ENCODE measurements around the gene ZNF260.

The ZNF260 gene

GRCh38 chr19:36489118-36489919 lies 38.8 kb downstream of the ZNF260 start, which contains the start of gene ZNF566:
ZNF566 (minus strand) TSS chr19:36489561; CDS start chr19:36476557, 13,004 bp downstream.
- peak; percentile 98 for DNase-seq

DNA sequence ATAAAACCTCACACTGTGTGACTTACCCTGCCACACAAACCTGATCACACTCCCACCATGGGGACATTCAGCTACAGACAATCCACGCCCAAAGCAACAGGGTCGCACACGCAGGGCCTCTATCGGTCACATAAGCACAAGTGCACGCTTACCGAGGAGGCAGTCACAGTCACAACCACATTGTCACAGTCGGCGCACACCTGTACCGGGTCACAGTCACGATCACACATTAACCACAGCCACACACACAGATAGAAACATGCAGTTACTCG lies 39.3 kb downstream of the ZNF260 start:
- DNase-seq = peak; percentile 67

DNA sequence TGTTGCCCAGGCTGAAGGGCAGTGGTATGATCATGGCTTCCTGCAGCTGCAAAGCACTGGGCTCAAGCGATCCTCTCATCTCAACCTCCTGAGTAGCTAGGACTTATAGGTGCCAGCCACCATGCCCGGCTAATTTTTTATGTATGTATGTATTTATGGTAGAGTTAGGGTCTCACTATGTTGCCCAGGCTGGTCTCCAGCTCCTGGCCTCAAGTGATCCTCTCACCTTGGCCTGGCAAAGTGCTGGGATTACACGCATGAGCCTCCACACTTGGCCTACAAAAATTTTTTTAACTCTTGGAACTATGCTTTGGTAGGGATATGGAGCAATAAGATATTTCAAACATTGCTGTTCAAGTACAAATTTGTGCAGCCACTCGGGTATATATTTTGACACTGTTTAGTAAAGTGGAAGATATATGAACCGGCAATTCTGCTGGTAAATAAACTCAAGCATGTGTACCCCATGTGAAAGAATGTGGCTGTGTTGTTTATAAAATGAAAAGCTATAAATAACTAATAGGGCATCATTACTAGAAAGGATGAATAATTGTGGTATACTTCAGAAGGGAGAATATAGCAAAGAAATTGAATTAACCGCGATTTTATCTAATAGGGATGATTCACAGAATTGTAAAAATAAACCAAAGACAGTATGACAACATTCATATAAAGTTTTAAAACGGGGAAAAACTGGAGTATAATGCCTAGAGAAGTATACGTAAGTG lies 39.8 kb downstream of the ZNF260 start:
- no peak for DNase-seq

- no peak for DNase-seq
Observed at GRCh38 chr19:36483653-36484052, 44.4 kb downstream of the ZNF260 start.

DNA sequence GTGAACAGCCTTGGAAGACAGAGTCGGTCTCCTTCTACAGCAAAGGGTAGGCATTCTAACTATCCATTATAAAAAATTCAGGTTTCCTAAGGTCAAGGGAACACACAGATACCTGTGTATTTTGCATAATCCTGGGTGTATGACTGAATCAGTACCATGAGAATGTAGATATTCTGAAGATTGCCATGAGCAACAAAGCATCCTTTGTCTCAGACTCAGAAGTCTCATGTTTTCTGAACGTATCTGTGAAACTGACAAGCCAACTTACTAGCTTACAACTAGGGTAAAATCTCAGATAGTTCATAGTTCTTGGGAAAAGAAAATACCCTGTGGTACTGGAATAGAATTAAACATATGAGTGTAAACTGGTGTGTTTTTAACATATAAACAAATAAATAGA lies 45.2 kb downstream of the ZNF260 start:
- no peak for DNase-seq
